CD4-positive, alpha-beta T cell treated with Interleukin-1 beta for 1 hour (primary cell): ENCODE measurements around the gene PTPRN2.

ENCODE experiments used
- DNase-seq, 2 donors: peaks; one replicate each; pipeline ENCODE4 v3.0.0-alpha.2; 2020 to 2022

The PTPRN2 gene

GRCh38 chr7:157769526-157770215, 818.0 kb downstream of the PTPRN2 start:
- peak in 1 of 2 donors; percentile 7 for DNase-seq

GRCh38 chr7:157769086-157769485, 818.5 kb downstream of the PTPRN2 start:
- DNase-seq, result no peak

- DNase-seq, result no peak
These were observed 819.4 kb downstream of the PTPRN2 start for GRCh38 chr7:157768198-157768597.

- no peak for DNase-seq
These were observed 820.0 kb downstream of the PTPRN2 start for GRCh38 chr7:157767506-157768197.

GRCh38 chr7:157766098-157766497, 821.5 kb downstream of the PTPRN2 start:
- no peak for DNase-seq

GRCh38 chr7:157764946-157765537, 822.6 kb downstream of the PTPRN2 start:
- no peak for DNase-seq

- DNase-seq, result no peak
These were observed 823.4 kb downstream of the PTPRN2 start for GRCh38 chr7:157764193-157764592.

GRCh38 chr7:157763279-157764000, 824.2 kb downstream of the PTPRN2 start:
- no peak for DNase-seq

GRCh38 chr7:157762824-157763223, 824.8 kb downstream of the PTPRN2 start:
- DNase-seq, result no peak

GRCh38 chr7:157760004-157760730, 827.5 kb downstream of the PTPRN2 start:
- DNase-seq, result no peak

GRCh38 chr7:157759246-157759805, 828.3 kb downstream of the PTPRN2 start:
- DNase-seq, result no peak

- no peak for DNase-seq
These were observed 829.0 kb downstream of the PTPRN2 start for GRCh38 chr7:157758468-157759245.

GRCh38 chr7:157757776-157758467, 829.7 kb downstream of the PTPRN2 start:
- no peak for DNase-seq

- DNase-seq, result no peak
These were observed 830.4 kb downstream of the PTPRN2 start for GRCh38 chr7:157757211-157757610.

- DNase-seq, result no peak
These were observed 831.9 kb downstream of the PTPRN2 start for GRCh38 chr7:157755741-157756140.

- no peak for DNase-seq
These were observed 833.2 kb downstream of the PTPRN2 start for GRCh38 chr7:157754416-157754790.

GRCh38 chr7:157753713-157754415, 833.8 kb downstream of the PTPRN2 start:
- DNase-seq, result no peak

- no peak for DNase-seq
These were observed 834.8 kb downstream of the PTPRN2 start for GRCh38 chr7:157752832-157753291.

- no peak for DNase-seq
These were observed 835.5 kb downstream of the PTPRN2 start for GRCh38 chr7:157751951-157752673.

GRCh38 chr7:157751406-157751805, 836.2 kb downstream of the PTPRN2 start:
- no peak for DNase-seq
